Effector CD4-positive, alpha-beta T cell (primary cell): ENCODE results near the gene SACM1L.

Experiments
- DNase-seq: peaks from one replicate; pipeline ENCODE4 v3.0.0-alpha.2; 2020

The SACM1L gene

GRCh38 chr3:45772341-45773035, 83.3 kb downstream of the SACM1L start:
- DNase-seq: no peak

- DNase-seq: no peak
These were observed 83.9 kb downstream of the SACM1L start for GRCh38 chr3:45773072-45773471.

GRCh38 chr3:45773714-45774449, 84.7 kb downstream of the SACM1L start:
- no peak for DNase-seq

- no peak for DNase-seq
These were observed 85.7 kb downstream of the SACM1L start for GRCh38 chr3:45774581-45775521.

- DNase-seq: no peak
These were observed 86.5 kb downstream of the SACM1L start for GRCh38 chr3:45775571-45776300.

GRCh38 chr3:45776301-45776595, 87.1 kb downstream of the SACM1L start:
- no peak for DNase-seq

- DNase-seq: no peak
These were observed 87.4 kb downstream of the SACM1L start for GRCh38 chr3:45776611-45777010.

GRCh38 chr3:45777111-45777745, 88.0 kb downstream of the SACM1L start:
- no peak for DNase-seq

GRCh38 chr3:45777746-45778386, 88.7 kb downstream of the SACM1L start:
- no peak for DNase-seq

- no peak for DNase-seq
These were observed 89.6 kb downstream of the SACM1L start for GRCh38 chr3:45778761-45779201.

- no peak for DNase-seq
These were observed 90.8 kb downstream of the SACM1L start for GRCh38 chr3:45779746-45780735.

- no peak for DNase-seq
These were observed 92.1 kb downstream of the SACM1L start for GRCh38 chr3:45781271-45781670.

- DNase-seq: no peak
These were observed 92.6 kb downstream of the SACM1L start for GRCh38 chr3:45781841-45782240.

- DNase-seq: no peak
These were observed 93.2 kb downstream of the SACM1L start for GRCh38 chr3:45782381-45782780.

- DNase-seq: no peak
These were observed 94.5 kb downstream of the SACM1L start for GRCh38 chr3:45783667-45784066.

- no peak for DNase-seq
These were observed 96.5 kb downstream of the SACM1L start for GRCh38 chr3:45785605-45786150.

GRCh38 chr3:45786801-45787495, 97.8 kb downstream of the SACM1L start:
- DNase-seq: no peak

GRCh38 chr3:45787551-45787950, 98.4 kb downstream of the SACM1L start:
- DNase-seq: no peak

GRCh38 chr3:45789235-45789812, 100.1 kb downstream of the SACM1L start:
- no peak for DNase-seq
